ENCODE data around the gene COL17A1. TPM values are rescaled to one million over a fixed set of nuclear protein-coding genes. Genes with fewer than 3 reads are reported as not detected.

Gene COL17A1
- total RNA-seq, 1 experiment from 2014 or later, result 41.3 TPM

GRCh38 chr10:104080762-104081161 lies 4.9 kb downstream of the COL17A1 start:
- H3K79me2 ChIP-seq (ENCODE audit: low read depth), result no peaks in the 10 kb centered on the region
- no peaks in the 10 kb centered on the region for H4K20me1 ChIP-seq (ENCODE audit: insufficient read depth)
- no peaks in the 10 kb centered on the region for H3K9me2 ChIP-seq (ENCODE audit: insufficient read depth)
- no peaks in the 10 kb centered on the region for H3K9me3 ChIP-seq (ENCODE audit: insufficient read depth, low read depth)
- peaks cover 5% of the 10 kb centered on the region; the same call in 1 of the 2 replicates for H3F3A ChIP-seq (ENCODE audit: insufficient read depth, low read depth)
- no peak overlapping the region for H3K4me3 ChIP-seq
- H3K4me2 ChIP-seq, result no peak overlapping the region
- no TSS peak for BruUV-seq (replicated peaks)
- ChIA-PET POLR2A (ENCODE audit: unreplicated experiment) (no interaction called here), CTCF (no interaction called here)
- H3K27ac ChIP-seq, result no peak overlapping the region
- H2AFZ ChIP-seq, result no peak overlapping the region
- H3K4me1 ChIP-seq (replicated peaks; ENCODE audit: insufficient read depth), result peaks cover 5% of the 10 kb centered on the region
- intact Hi-C loops (cut with micrococcal nuclease; ENCODE audit: unreplicated experiment), result no loop called here
- no peak for DNase-seq
- H3K27me3 ChIP-seq (ENCODE audit: insufficient read depth, low read depth), result no peaks in the 10 kb centered on the region
- TF ChIP-seq EZH2 (IDR thresholded peaks at IDR 0.05; ENCODE audit: low read depth), result no peak
- peak; percentile 43; the same call in 1 of the 2 replicates for TF ChIP-seq CTCF (conservative IDR thresholded peaks at IDR 0.05)
- no peaks in the 10 kb centered on the region for H3K36me3 ChIP-seq (ENCODE audit: low read depth)

- ChIA-PET CTCF (no interaction called here), POLR2A (ENCODE audit: unreplicated experiment) (no interaction called here)
- H3K27me3 ChIP-seq (ENCODE audit: insufficient read depth, low read depth), result no peaks in the 10 kb centered on the region
- no peaks in the 10 kb centered on the region for H3K79me2 ChIP-seq (ENCODE audit: low read depth)
- TF ChIP-seq CTCF (conservative IDR thresholded peaks at IDR 0.05), result no peak
- TF ChIP-seq EZH2 (IDR thresholded peaks at IDR 0.05; ENCODE audit: low read depth), result no peak
- no peak overlapping the region for H3K4me2 ChIP-seq
- H3K9me3 ChIP-seq (ENCODE audit: insufficient read depth, low read depth), result no peaks in the 10 kb centered on the region
- H3K36me3 ChIP-seq (ENCODE audit: low read depth), result no peaks in the 10 kb centered on the region
- no peaks in the 10 kb centered on the region for H3K9me2 ChIP-seq (ENCODE audit: insufficient read depth)
- no peak for DNase-seq
- H2AFZ ChIP-seq, result no peak overlapping the region
- H3F3A ChIP-seq (ENCODE audit: insufficient read depth, low read depth), result peaks cover 5% of the 10 kb centered on the region; the same call in 1 of the 2 replicates
- H4K20me1 ChIP-seq (ENCODE audit: insufficient read depth), result no peaks in the 10 kb centered on the region
- BruUV-seq (replicated peaks), result no TSS peak
- intact Hi-C loops (cut with micrococcal nuclease; ENCODE audit: unreplicated experiment), result no loop called here
- no peak overlapping the region for H3K27ac ChIP-seq
- H3K4me3 ChIP-seq, result no peak overlapping the region
- H3K4me1 ChIP-seq (replicated peaks; ENCODE audit: insufficient read depth), result no peaks in the 10 kb centered on the region
Measured at GRCh38 chr10:104077663-104078151, 8.0 kb downstream of the COL17A1 start.

GRCh38 chr10:104077247-104077646 lies 8.4 kb downstream of the COL17A1 start:
- Histone ChIP-seq H3K27ac (no peak overlapping the region), H3K9me3 (ENCODE audit: insufficient read depth, low read depth) (no peaks in the 10 kb centered on the region), H3K4me1 (replicated peaks; ENCODE audit: insufficient read depth) (no peaks in the 10 kb centered on the region), H3K9me2 (ENCODE audit: insufficient read depth) (no peaks in the 10 kb centered on the region), H3K36me3 (ENCODE audit: low read depth) (no peaks in the 10 kb centered on the region), H3K27me3 (ENCODE audit: insufficient read depth, low read depth) (no peaks in the 10 kb centered on the region), H3K4me2 (no peak overlapping the region), H3K4me3 (no peak overlapping the region), H2AFZ (no peak overlapping the region), H3K79me2 (ENCODE audit: low read depth) (no peaks in the 10 kb centered on the region), H3F3A (ENCODE audit: insufficient read depth, low read depth) (peaks cover 5% of the 10 kb centered on the region; the same call in 1 of the 2 replicates), H4K20me1 (ENCODE audit: insufficient read depth) (no peaks in the 10 kb centered on the region)
- no TSS peak for BruUV-seq (replicated peaks)
- ChIA-PET CTCF (no interaction called here), POLR2A (ENCODE audit: unreplicated experiment) (no interaction called here)
- TF ChIP-seq CTCF (conservative IDR thresholded peaks at IDR 0.05) (no peak), EZH2 (IDR thresholded peaks at IDR 0.05; ENCODE audit: low read depth) (no peak)
- intact Hi-C loops (cut with micrococcal nuclease; ENCODE audit: unreplicated experiment), result no loop called here
- DNase-seq, result peak in 1 of 2 experiments; percentile 29

All from PC-9 (cell line).